ENCODE results near the gene HIP1R.

- TF ChIP-seq HDGF (IDR thresholded peaks at IDR 0.05; ENCODE audit: borderline replicate concordance), result no peak
- TF ChIP-seq NFRKB (IDR thresholded peaks at IDR 0.05), result no peak
- TF ChIP-seq PKNOX1 (IDR thresholded peaks at IDR 0.05), result no peak
These were observed 15.6 kb downstream of the HIP1R start for GRCh38 chr12:122850695-122851350.
